KOPT-K1 (cell line): ENCODE measurements around the gene PACS2.

Experiments used
- H3K27ac ChIP-seq: fragments of 200-600 bp; sonication (generic); 2 replicates; pipeline ENCODE4 v1.5.1; 2016; ENCODE audit warnings: antibody characterized with exemption, mild to moderate bottlenecking, low read depth, low read length; ENCODE audit not compliant: poor library complexity, severe bottlenecking
- H3K36me3 ChIP-seq: fragments of 200-600 bp; sonication (generic); 2 replicates; pipeline ENCODE4 v1.5.1; 2017; ENCODE audit warnings: antibody characterized with exemption, mild to moderate bottlenecking, low read length, moderate library complexity; ENCODE audit not compliant: insufficient read depth
- H3K9me3 ChIP-seq: fragments of 200-600 bp; sonication (generic); 2 replicates; pipeline ENCODE4 v1.5.1; 2017; ENCODE audit warnings: antibody characterized with exemption, low read length, mild to moderate bottlenecking; ENCODE audit not compliant: insufficient read depth, poor library complexity, severe bottlenecking

PACS2 gene

GRCh38 chr14:105383083-105383730 lies 68.7 kb downstream of the PACS2 start:
- Histone ChIP-seq H3K27ac (no peak overlapping the region), H3K36me3 (peaks cover 7% of the 10 kb centered on the region; the same call in 1 of the 2 replicates), H3K9me3 (no peaks in the 10 kb centered on the region)

DNA sequence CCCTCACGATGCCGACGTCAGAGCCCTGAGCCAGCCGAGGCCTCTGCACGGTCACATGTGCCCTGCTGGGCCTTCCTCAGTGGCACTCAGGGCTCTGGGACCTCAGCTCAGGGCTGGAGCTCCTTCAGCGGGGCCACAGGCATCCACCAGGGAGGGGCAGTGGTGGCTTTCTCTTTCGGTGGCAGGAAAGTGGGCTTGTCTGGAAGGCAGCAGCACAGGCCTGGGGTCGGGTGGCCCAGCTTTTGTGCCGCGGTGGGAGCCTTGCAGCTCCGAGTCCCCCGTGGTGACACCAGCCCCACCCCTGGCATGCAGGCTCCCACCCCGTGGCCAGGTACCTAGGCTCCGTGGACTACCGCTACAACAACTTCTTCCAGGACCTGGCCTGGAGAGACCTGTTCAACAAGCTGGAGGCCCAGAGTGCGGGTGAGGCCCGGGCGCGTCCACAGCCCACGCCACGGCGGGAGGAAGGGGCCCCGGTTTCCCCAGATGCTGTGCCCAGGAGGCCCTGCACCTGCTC lies 69.6 kb downstream of the PACS2 start:
- Histone ChIP-seq H3K36me3 (peaks cover 7% of the 10 kb centered on the region; the same call in 1 of the 2 replicates), H3K27ac (no peak overlapping the region), H3K9me3 (no peaks in the 10 kb centered on the region)

DNA sequence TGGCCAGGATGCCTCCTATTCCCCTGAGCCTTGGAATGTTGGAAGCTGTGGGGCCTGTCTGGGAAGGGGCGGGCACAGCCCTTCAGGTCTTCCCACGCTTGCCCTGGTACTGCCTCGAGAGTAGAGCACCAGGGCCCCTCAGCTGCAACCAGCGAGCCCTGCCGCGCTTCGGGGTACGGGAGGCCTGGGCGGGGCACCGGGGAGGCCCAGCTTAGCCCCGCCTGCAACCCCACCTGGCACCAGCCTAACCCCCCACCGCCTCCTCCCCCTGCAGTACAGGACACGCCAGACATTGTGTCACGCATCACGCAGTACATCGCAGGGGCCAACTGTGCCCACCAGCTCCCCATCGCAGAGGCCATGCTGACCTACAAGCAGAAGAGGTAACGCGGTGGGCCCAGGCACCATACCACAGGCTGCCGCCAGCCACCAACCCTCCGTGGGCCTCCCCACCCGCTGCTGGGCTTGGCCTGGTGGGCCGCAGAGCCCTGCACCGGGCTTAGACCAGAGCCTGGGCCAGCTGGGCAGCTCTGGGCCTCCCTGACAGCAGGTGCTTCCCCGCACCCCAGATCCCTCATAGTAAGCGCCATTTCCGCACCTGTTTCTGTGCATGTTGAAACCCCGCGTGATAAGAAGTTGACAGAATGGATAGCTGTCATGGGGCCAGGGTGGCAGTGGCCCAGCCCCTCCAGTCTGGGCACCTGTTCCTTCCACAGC lies 70.2 kb downstream of the PACS2 start:
- Histone ChIP-seq H3K36me3 (peaks cover 7% of the 10 kb centered on the region; the same call in 1 of the 2 replicates), H3K27ac (no peak overlapping the region), H3K9me3 (no peaks in the 10 kb centered on the region)

- H3K27ac ChIP-seq, result no peak overlapping the region
- no peaks in the 10 kb centered on the region for H3K9me3 ChIP-seq
- H3K36me3 ChIP-seq, result peaks cover 7% of the 10 kb centered on the region; the same call in 1 of the 2 replicates
These were observed 70.7 kb downstream of the PACS2 start for GRCh38 chr14:105385322-105385637.

DNA sequence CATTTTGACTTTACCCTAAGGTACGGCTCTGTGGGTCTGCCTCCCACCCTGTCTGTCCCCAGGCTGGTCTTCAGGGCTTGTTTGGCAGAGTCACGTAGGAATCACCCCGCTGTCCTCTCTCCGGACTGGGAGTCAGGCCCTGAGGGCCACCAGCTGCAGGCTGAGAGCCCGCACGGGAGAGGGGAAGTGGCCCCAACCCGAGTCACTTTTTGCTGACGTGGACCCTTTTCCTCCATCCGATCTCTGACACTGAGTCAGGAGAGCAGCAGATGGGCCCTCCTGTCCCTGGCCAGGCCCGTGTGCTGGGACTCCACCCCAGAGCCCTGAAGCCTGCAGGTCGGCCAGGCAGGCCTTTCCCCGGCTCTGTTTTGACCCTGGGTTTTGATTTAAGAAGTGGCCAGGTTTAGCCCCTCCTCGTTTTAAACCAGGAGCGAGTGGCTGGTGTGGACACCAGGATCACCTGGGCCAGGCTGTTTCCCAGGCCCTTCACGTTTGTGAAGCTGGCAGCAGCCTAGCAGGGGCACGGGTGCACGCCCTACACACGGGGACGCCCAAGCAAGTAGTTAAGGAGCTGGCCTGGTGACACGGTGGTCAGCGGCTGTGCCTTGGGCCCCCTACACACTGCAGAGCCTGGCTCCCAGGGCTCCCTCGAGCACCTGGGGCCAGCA lies 71.3 kb downstream of the PACS2 start:
- H3K27ac ChIP-seq, result no peak overlapping the region
- H3K9me3 ChIP-seq, result no peaks in the 10 kb centered on the region
- H3K36me3 ChIP-seq, result peaks cover 7% of the 10 kb centered on the region; the same call in 1 of the 2 replicates

- Histone ChIP-seq H3K36me3 (peaks cover 7% of the 10 kb centered on the region; the same call in 1 of the 2 replicates), H3K27ac (no peak overlapping the region), H3K9me3 (no peaks in the 10 kb centered on the region)
These were observed 72.3 kb downstream of the PACS2 start for GRCh38 chr14:105386581-105387529.

DNA sequence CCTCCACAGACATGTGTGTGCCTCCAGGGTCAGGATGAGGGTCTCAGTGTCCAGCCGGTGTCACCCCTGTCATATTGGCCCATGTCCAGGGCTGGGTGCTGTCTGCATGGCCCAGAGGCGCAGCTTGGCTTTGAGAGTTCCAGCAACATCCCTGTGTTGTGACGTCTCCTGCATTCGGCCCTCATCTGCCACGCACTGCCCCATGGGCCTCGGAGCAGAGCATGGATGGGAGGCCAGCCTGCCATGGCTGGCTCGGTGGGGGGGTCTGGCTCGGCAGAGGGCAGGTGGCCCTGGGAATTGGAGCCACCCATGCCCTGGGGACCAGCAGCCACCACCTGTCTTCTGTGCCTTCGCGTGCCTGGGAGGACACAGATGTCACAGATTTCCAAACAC lies 73.0 kb downstream of the PACS2 start:
- no peak overlapping the region for H3K27ac ChIP-seq
- H3K36me3 ChIP-seq, result peaks cover 7% of the 10 kb centered on the region; the same call in 1 of the 2 replicates
- H3K9me3 ChIP-seq, result no peaks in the 10 kb centered on the region

DNA sequence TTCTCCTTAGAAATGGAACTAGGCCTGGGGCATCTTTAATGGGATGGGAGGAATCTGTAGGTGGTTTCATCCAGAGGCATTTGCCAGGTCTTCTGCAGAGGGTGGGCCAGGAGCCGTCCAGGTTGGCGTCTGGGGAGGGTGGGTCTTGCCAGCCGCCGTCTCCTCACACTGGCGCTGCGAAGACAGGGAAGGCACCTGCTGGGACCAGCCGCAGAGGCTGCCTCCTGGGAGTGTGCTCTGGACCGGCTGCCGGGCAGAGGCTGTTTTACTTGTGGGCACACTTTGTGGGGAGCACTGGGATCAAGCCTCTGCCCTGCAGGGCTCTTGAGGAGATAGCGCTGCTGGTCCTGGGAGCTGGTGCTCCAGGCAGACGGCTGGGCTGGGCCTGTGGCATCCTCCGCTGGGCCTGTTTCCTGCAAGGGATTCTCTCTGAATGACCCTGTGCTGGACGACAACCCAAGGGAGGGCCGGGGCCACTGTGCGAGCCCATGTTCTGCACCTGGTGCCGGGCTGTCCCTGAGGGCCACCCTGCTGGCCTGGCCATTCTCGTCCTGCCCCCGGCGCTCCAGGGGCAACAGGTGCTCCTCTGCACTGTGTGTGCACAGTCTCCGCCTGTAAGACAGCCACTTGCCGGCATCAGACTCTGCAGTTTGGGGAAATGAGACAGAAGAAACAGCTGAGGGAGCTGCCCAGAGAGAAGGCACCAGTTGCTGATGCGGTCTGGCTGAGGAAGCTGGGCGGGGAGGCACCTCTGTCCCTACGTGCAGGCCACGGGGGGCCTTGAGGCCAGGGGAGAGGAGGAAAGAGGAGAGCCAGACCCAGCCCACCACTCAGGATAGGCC lies 73.8 kb downstream of the PACS2 start:
- H3K36me3 ChIP-seq, result peaks cover 7% of the 10 kb centered on the region; the same call in 1 of the 2 replicates
- H3K27ac ChIP-seq, result no peak overlapping the region
- no peaks in the 10 kb centered on the region for H3K9me3 ChIP-seq

DNA sequence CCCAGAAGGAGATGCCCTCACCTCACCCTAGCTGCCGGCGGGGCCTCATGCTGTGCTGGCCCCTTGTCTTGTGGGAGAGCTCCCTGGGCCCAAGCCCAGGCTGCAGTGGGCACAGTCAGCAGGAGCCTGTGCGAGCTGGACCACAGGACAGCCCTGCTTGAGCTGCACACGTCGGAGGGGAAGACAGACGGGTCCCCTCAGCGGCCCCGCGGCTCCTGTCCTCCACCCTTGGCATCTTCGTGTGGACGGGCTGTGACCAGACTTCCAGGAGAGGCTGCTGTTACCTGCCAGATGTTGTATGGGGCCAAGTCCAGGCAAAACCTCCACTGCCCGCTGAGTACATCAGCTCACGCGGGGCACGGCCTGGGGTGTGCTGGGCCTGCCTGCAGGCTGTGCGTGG lies 74.4 kb downstream of the PACS2 start:
- Histone ChIP-seq H3K36me3 (peaks cover 7% of the 10 kb centered on the region; the same call in 1 of the 2 replicates), H3K9me3 (no peaks in the 10 kb centered on the region), H3K27ac (no peak overlapping the region)

GRCh38 chr14:105389534-105389933 lies 75.0 kb downstream of the PACS2 start:
- H3K27ac ChIP-seq, result peak overlapping the region; percentile 52
- H3K36me3 ChIP-seq, result peaks cover 4% of the 10 kb centered on the region; the same call in 1 of the 2 replicates

DNA sequence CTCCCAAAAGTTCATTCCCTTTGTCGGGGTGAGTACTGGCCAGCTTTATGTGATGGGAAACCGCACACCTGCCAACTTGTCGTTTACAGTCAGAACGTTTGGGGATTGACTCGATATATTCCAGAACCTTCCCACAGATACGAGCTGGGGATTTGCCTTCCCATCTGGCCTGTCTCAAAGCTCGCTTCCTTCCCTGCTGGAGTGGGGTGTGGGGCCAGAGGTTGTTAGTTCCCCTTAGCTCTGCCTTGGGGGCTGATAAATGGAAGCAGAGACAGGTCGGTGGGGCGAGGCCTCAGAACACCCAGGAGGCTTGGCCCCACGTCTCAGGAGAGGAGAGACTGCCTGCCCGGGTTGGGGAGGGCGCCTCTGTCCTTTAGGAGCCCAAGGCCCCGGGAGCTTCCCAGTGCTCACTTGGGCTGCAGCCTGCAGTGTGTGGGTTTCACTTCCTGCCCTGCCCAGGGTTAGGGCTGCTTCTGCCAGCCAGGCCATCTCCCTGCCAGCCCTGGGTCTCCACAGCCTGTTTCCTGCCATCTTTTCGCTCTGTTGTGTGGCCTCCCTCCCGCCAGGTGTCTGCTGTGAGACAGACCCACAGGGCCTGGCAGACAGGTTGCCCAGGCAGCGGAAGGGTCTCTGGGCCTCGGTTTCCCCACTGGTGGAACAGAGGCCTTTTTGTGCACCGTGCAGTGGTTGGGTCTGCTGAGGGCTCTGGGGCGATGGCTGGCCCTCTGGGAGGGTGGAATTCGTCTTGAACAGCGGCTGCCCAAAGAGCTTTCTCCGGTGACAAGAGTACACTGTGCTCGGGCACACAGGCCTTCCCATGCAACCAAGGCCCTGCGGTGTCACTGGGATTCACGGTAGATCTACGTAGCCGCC lies 75.7 kb downstream of the PACS2 start:
- Histone ChIP-seq H3K36me3 (no peaks in the 10 kb centered on the region; the same call in 1 of the 2 replicates), H3K9me3 (no peaks in the 10 kb centered on the region), H3K27ac (peak overlapping the region; percentile 52)

More at GRCh38 chr14:105389534-105389933, 75.0 kb downstream of the PACS2 start:
- no peaks in the 10 kb centered on the region for H3K9me3 ChIP-seq

DNA sequence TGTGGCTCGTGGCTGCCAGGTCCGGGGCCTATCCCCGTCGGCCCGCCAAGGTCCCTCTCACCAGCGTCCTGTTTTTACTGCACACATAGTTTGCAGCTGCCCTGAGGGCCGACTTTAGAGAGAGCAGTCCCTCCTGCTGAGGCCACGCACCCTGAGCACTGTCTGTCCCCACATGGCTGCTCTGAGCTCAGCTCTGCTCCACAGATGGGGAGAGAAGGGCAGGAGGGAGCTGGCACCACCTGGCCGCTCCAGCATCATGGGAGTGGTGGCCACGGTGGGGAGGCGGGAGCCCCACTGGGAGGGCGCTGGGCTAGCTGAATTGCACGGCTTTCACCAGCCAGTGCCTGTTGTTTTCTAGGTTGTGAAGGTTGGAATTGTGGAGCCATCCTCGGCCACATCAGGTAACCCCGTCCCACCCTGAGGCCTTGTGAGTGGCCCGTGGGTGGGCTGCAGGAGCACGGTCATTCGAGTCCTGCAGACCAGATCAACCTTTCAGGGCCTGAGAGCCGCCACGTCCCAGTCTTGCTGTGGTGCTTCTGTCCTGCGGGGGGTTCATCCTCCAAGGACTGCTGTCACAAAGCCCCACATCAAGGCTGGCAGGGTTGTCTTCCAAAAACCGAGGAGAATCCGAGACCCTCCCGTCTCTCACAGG lies 76.4 kb downstream of the PACS2 start:
- H3K9me3 ChIP-seq, result no peaks in the 10 kb centered on the region
- H3K36me3 ChIP-seq, result no peaks in the 10 kb centered on the region; the same call in 1 of the 2 replicates
- H3K27ac ChIP-seq, result peak overlapping the region; percentile 52
